MCF 10A (cell line): ENCODE results near the gene NKPD1. TPM values are rescaled to one million over a fixed set of nuclear protein-coding genes. Genes with fewer than 3 reads are reported as not detected.

Experiments
- BruUV-seq: library from RNA; stranded (reverse); fragments of 400-500 nt; replicated peaks from 2 replicates; lab custom pipeline; 2021; lab: Mats Ljungman, UMichigan
- CTCF ChIA-PET: fragments of 300-600 bp; sonication (Branson Sonifier 250); formaldehyde crosslinking; extraction: SDS; loops from one replicate; lab custom pipeline; 2021; ENCODE audit warnings: antibody characterized with exemption, inconsistent platforms; lab: Yijun Ruan, JAX
- POLR2A ChIA-PET: fragments of 300-600, 350-650 bp; sonication (Branson Sonifier 250); formaldehyde crosslinking; extraction: SDS; loops from one replicate; lab custom pipeline; 2020; ENCODE audit warnings: antibody characterized with exemption, inconsistent platforms; lab: Yijun Ruan, JAX
- DNase-seq: peaks from one replicate; pipeline ENCODE4 v3.0.0-alpha.2; 2018; ENCODE audit not compliant: unreplicated experiment
- H3K27ac Mint-ChIP-seq: one replicate; pipeline ENCODE4 v1.8.0; 2022; ENCODE audit warnings: mild to moderate bottlenecking, low read depth, mixed read lengths; ENCODE audit not compliant: unreplicated experiment
- H3K27me3 Mint-ChIP-seq: one replicate; pipeline ENCODE4 v1.8.0; 2022; ENCODE audit warnings: mixed read lengths; ENCODE audit not compliant: insufficient read depth, unreplicated experiment
- H3K36me3 Mint-ChIP-seq: one replicate; pipeline ENCODE4 v1.8.0; 2022; ENCODE audit warnings: mild to moderate bottlenecking, moderate library complexity, mixed read lengths; ENCODE audit not compliant: insufficient read depth, unreplicated experiment
- H3K4me1 Mint-ChIP-seq: one replicate; pipeline ENCODE4 v1.8.0; 2022; ENCODE audit warnings: mixed read lengths; ENCODE audit not compliant: insufficient read depth, unreplicated experiment
- H3K4me3 Mint-ChIP-seq: one replicate; pipeline ENCODE4 v1.8.0; 2022; ENCODE audit warnings: mild to moderate bottlenecking, moderate library complexity, mixed read lengths; ENCODE audit not compliant: unreplicated experiment
- H3K9me3 Mint-ChIP-seq: one replicate; pipeline ENCODE4 v1.8.0; 2022; ENCODE audit warnings: mixed read lengths; ENCODE audit not compliant: unreplicated experiment
- CTCF ChIP-seq: fragments of 200-600 bp; IDR thresholded peaks from one replicate; pipeline ENCODE4 v1.8.0; 2022; ENCODE audit warnings: antibody characterized with exemption, mild to moderate bottlenecking; ENCODE audit not compliant: unreplicated experiment
- intact Hi-C: fragments of 100-400 bp; cut with micrococcal nuclease; formaldehyde crosslinking; loops from 2 replicates; pipeline ENCODE4 v1.14.1; 2022
- total RNA-seq: library from RNA; stranded (reverse); gene quantifications from 2 replicates; pipeline ENCODE4 v1.2.3, GENCODE V29; 2022

NKPD1 gene
- total RNA-seq, 1 experiment from 2014 or later = 0.09 TPM

GRCh38 chr19:45140533-45140932 is 20.2 kb downstream of the NKPD1 start:
- ChIA-PET CTCF (interaction anchor here (0.7 to 1.1 kb wide), 2 partner anchors 44 to 46 kb away, joined by 3 to 4 read pairs; no protein-coding TSS in a partner anchor), POLR2A (interaction anchor here (0.6 kb wide), 2 partner anchors 10 to 129 kb away, joined by 3 to 4 read pairs; no protein-coding TSS in a partner anchor)
- no peak for TF ChIP-seq CTCF
- H3K4me3 Mint-ChIP-seq = no peak overlapping the region
- H3K36me3 Mint-ChIP-seq = peaks cover 25% of the 10 kb centered on the region
- BruUV-seq = no TSS peak
- no peak for DNase-seq
- H3K27me3 Mint-ChIP-seq = no peaks in the 10 kb centered on the region
- peaks cover 6% of the 10 kb centered on the region for H3K4me1 Mint-ChIP-seq
- no peak overlapping the region for H3K27ac Mint-ChIP-seq
- intact Hi-C loops = no loop called here
- no peaks in the 10 kb centered on the region for H3K9me3 Mint-ChIP-seq

- BruUV-seq = no TSS peak
- intact Hi-C loops = no loop called here
- no peak for TF ChIP-seq CTCF
- no peak overlapping the region for H3K4me3 Mint-ChIP-seq
- H3K36me3 Mint-ChIP-seq = peaks cover 25% of the 10 kb centered on the region
- no peaks in the 10 kb centered on the region for H3K27me3 Mint-ChIP-seq
- CTCF ChIA-PET = interaction anchor here (0.7 to 1.1 kb wide), 2 partner anchors 44 to 47 kb away, joined by 3 to 4 read pairs; no protein-coding TSS in a partner anchor
- DNase-seq = no peak
- H3K4me1 Mint-ChIP-seq = peaks cover 6% of the 10 kb centered on the region
- POLR2A ChIA-PET = interaction anchor here (0.6 kb wide), 2 partner anchors 9 to 129 kb away, joined by 3 to 4 read pairs; no protein-coding TSS in a partner anchor
- H3K9me3 Mint-ChIP-seq = no peaks in the 10 kb centered on the region
- H3K27ac Mint-ChIP-seq = peak overlapping the region; percentile 54
Measured at GRCh38 chr19:45140144-45140503, 20.7 kb downstream of the NKPD1 start.

GRCh38 chr19:45139286-45140143 is 21.3 kb downstream of the NKPD1 start:
- no peaks in the 10 kb centered on the region for H3K27me3 Mint-ChIP-seq
- no peak for DNase-seq
- H3K9me3 Mint-ChIP-seq = no peaks in the 10 kb centered on the region
- no peak for TF ChIP-seq CTCF
- no TSS peak for BruUV-seq
- POLR2A ChIA-PET = interaction anchor here (0.6 kb wide), 1 partner anchor 130 kb away, joined by 4 read pairs; no protein-coding TSS in a partner anchor
- CTCF ChIA-PET = interaction anchor here (0.6 to 1.1 kb wide), 3 partner anchors 25 to 47 kb away, joined by 3 to 4 read pairs (median 4); no protein-coding TSS in a partner anchor
- peak overlapping the region; percentile 54 for H3K27ac Mint-ChIP-seq
- H3K4me1 Mint-ChIP-seq = peaks cover 6% of the 10 kb centered on the region
- peaks cover 22% of the 10 kb centered on the region for H3K36me3 Mint-ChIP-seq
- H3K4me3 Mint-ChIP-seq = no peak overlapping the region
- intact Hi-C loops = no loop called here

GRCh38 chr19:45138303-45138751 is 22.5 kb downstream of the NKPD1 start:
- Mint-ChIP-seq H3K27me3 (no peaks in the 10 kb centered on the region), H3K4me3 (no peak overlapping the region), H3K4me1 (peaks cover 6% of the 10 kb centered on the region), H3K27ac (no peak overlapping the region), H3K9me3 (no peaks in the 10 kb centered on the region), H3K36me3 (peaks cover 22% of the 10 kb centered on the region)
- BruUV-seq = no TSS peak
- POLR2A ChIA-PET = no interaction called here
- TF ChIP-seq CTCF = no peak
- DNase-seq = no peak
- intact Hi-C loops = no loop called here
- CTCF ChIA-PET = no interaction called here
